ENCODE data around the gene MEOX2.
A peak's percentile ranks its signal among the peaks of the same experiment; 100 is the strongest.

The MEOX2 gene

GRCh38 chr7:15687546-15688278, 1.2 kb upstream of the MEOX2 start:
- H3K4me3 ChIP-seq (ENCODE audit: low read depth, low read length), result peak overlapping the region; percentile 50
- DNase-seq (ENCODE audit: low read depth, low spot score), result no peak
- TF ChIP-seq CTCF (IDR thresholded peaks at IDR 0.05; ENCODE audit: low read depth, low read length), result no peak
- in situ Hi-C loops (cut with HindIII; ENCODE audit: low sequenced_read_pairs), result no loop called here

- no peak for DNase-seq (ENCODE audit: low read depth, low spot score)
- in situ Hi-C loops (cut with HindIII; ENCODE audit: low sequenced_read_pairs), result no loop called here
- no peak for TF ChIP-seq CTCF (IDR thresholded peaks at IDR 0.05; ENCODE audit: low read depth, low read length)
- peak overlapping the region; percentile 50 for H3K4me3 ChIP-seq (ENCODE audit: low read depth, low read length)
Observed at GRCh38 chr7:15686957-15687545, 568 bp upstream of the MEOX2 start.

- peak; percentile 49 for DNase-seq (ENCODE audit: low read depth, low spot score)
- TF ChIP-seq CTCF (IDR thresholded peaks at IDR 0.05; ENCODE audit: low read depth, low read length), result no peak
- peak overlapping the region; percentile 50 for H3K4me3 ChIP-seq (ENCODE audit: low read depth, low read length)
- in situ Hi-C loops (cut with HindIII; ENCODE audit: low sequenced_read_pairs), result no loop called here
Observed at GRCh38 chr7:15685358-15686294, 857 bp downstream of the MEOX2 start.

DNA sequence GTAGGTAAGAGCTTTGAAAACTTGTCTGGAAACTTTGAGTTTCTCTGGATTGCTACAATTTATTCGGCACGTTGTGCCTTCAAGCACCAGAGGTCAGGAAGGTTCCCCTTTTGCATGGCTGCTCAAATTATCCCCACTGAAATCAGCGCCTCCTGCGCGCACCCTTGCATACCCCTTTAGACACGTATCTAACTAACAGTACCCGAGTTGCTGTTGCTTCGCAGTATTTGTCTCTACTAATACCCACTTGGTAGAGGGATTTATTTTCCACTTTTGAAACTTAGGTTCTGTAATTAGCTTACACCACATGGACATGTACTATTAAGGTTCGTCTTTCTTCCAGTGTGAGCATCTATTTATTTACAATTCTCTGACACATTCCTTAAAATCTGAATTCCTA, 1.6 kb downstream of the MEOX2 start:
- peak overlapping the region; percentile 50 for H3K4me3 ChIP-seq (ENCODE audit: low read depth, low read length)
- in situ Hi-C loops (cut with HindIII; ENCODE audit: low sequenced_read_pairs), result no loop called here
- no peak for DNase-seq (ENCODE audit: low read depth, low spot score)
- TF ChIP-seq CTCF (IDR thresholded peaks at IDR 0.05; ENCODE audit: low read depth, low read length), result no peak

GRCh38 chr7:15684111-15684800, 2.2 kb downstream of the MEOX2 start:
- no peak for DNase-seq (ENCODE audit: low read depth, low spot score)

More at GRCh38 chr7:15684111-15684800, 2.2 kb downstream of the MEOX2 start:
- in situ Hi-C loops (cut with HindIII; ENCODE audit: low sequenced_read_pairs), result no loop called here
- peak overlapping the region; percentile 0 for H3K4me3 ChIP-seq (ENCODE audit: low read depth, low read length)
- TF ChIP-seq CTCF (IDR thresholded peaks at IDR 0.05; ENCODE audit: low read depth, low read length), result no peak
